Measurements from ENCODE around the gene GSK3B.

GRCh38 chr3:119790369-119790768, 303.9 kb downstream of the GSK3B start:
- TF ChIP-seq CTCF (IDR thresholded peaks at IDR 0.05) (no peak), POLR2A (IDR thresholded peaks at IDR 0.05) (no peak)

Data from thyroid gland (tissue), 4 donors.